Colonic mucosa (tissue), 4 donors: ENCODE data around the gene NMS. TPM values are rescaled to one million over a fixed set of nuclear protein-coding genes. Genes with fewer than 3 reads are reported as not detected.
"Not testable (repeated sequence)": the region's sequence is repeated elsewhere in the genome, so short reads cannot be mapped to it uniquely, and the experiment has no call there.

ENCODE experiments used
- DNase-seq: peaks from one replicate; pipeline ENCODE4 v3.0.0-alpha.2; 2020
- H3K27ac ChIP-seq: fragments of 200-600 bp; one replicate; pipeline ENCODE4 v1.8.0; 2021
- H3K27me3 ChIP-seq: fragments of 200-600 bp; one replicate; pipeline ENCODE4 v1.8.0; 2021
- H3K36me3 ChIP-seq: fragments of 200-600 bp; one replicate; pipeline ENCODE4 v1.8.0; 2021
- H3K4me1 ChIP-seq: fragments of 200-600 bp; one replicate; pipeline ENCODE4 v1.8.0; 2021; ENCODE audit warnings: mild to moderate bottlenecking
- H3K4me3 ChIP-seq: fragments of 200-600 bp; one replicate; pipeline ENCODE4 v1.8.0; 2021
- H3K9ac ChIP-seq, 2 donors: one replicate each; pipeline ENCODE4 v1.7.0; 2013; ENCODE audit warnings: control low read depth in 2 of 2, low read depth in 2 of 2, low read length in 2 of 2
- H3K9me3 ChIP-seq: fragments of 200-600 bp; one replicate; pipeline ENCODE4 v1.8.0; 2021
- CTCF ChIP-seq: fragments of 200-600 bp; IDR thresholded peaks from one replicate; pipeline ENCODE4 v1.8.0; 2022; ENCODE audit warnings: antibody characterized with exemption, mild to moderate bottlenecking
- intact Hi-C: fragments of 100-400 bp; cut with DNase I; formaldehyde crosslinking; loops from one replicate; pipeline ENCODE4 v1.14.1; 2022
- total RNA-seq, 2 donors: library from RNA; stranded (reverse); fragmentation: NEBNext Ultra II Directional in 1 of 2; extraction: Animal tissue kit (Norgen Biotek cat#: 25700) in 1 of 2; gene quantifications; one replicate each; pipeline ENCODE4 v1.2.1, GENCODE V29; 2021
- donor health status: healthy.
- donor health status: DM: no; HTN: no; CAD: no.
- donor health status: DM: no; HTN: no; CAD: no.

The NMS gene
- total RNA-seq, 2 donors from 2014 or later: not detected

- no peak overlapping the region for H3K27ac ChIP-seq
- H3K27me3 ChIP-seq: no peaks in the 10 kb centered on the region
- no peak overlapping the region for H3K9ac ChIP-seq
- no peak overlapping the region for H3K4me3 ChIP-seq
- TF ChIP-seq CTCF: no peak
- no peak for DNase-seq
- H3K36me3 ChIP-seq: no peaks in the 10 kb centered on the region
- H3K4me1 ChIP-seq: no peaks in the 10 kb centered on the region
- no peaks in the 10 kb centered on the region for H3K9me3 ChIP-seq
- intact Hi-C loops: no loop called here
Measured at GRCh38 chr2:100437751-100438150, 32.5 kb upstream of the NMS start.

GRCh38 chr2:100446696-100447095 lies 23.6 kb upstream of the NMS start:
- DNase-seq: no peak
- H3K27me3 ChIP-seq: no peaks in the 10 kb centered on the region
- no peaks in the 10 kb centered on the region for H3K4me1 ChIP-seq
- TF ChIP-seq CTCF: no peak
- H3K4me3 ChIP-seq: no peak overlapping the region
- H3K27ac ChIP-seq: no peak overlapping the region
- H3K9me3 ChIP-seq: no peaks in the 10 kb centered on the region
- no peak overlapping the region for H3K9ac ChIP-seq
- H3K36me3 ChIP-seq: no peaks in the 10 kb centered on the region
- intact Hi-C loops: no loop called here

- intact Hi-C loops: no loop called here
- no peak overlapping the region for H3K9ac ChIP-seq
- no peak overlapping the region for H3K4me3 ChIP-seq
- no peaks in the 10 kb centered on the region for H3K27me3 ChIP-seq
- no peak for DNase-seq
- TF ChIP-seq CTCF: no peak
- no peaks in the 10 kb centered on the region for H3K9me3 ChIP-seq
- no peaks in the 10 kb centered on the region for H3K4me1 ChIP-seq
- H3K27ac ChIP-seq: no peak overlapping the region
- H3K36me3 ChIP-seq: no peaks in the 10 kb centered on the region
Measured at GRCh38 chr2:100451092-100451491, 19.2 kb upstream of the NMS start.

- no peak for TF ChIP-seq CTCF
- no peaks in the 10 kb centered on the region for H3K27me3 ChIP-seq
- no peak overlapping the region for H3K9ac ChIP-seq
- H3K36me3 ChIP-seq: no peaks in the 10 kb centered on the region
- no peak overlapping the region for H3K4me3 ChIP-seq
- intact Hi-C loops: no loop called here
- no peaks in the 10 kb centered on the region for H3K4me1 ChIP-seq
- no peak overlapping the region for H3K27ac ChIP-seq
- no peaks in the 10 kb centered on the region for H3K9me3 ChIP-seq
- no peak for DNase-seq
Measured at GRCh38 chr2:100451734-100452133, 18.5 kb upstream of the NMS start.

- TF ChIP-seq CTCF: no peak
- intact Hi-C loops: no loop called here
- no peaks in the 10 kb centered on the region for H3K27me3 ChIP-seq
- no peaks in the 10 kb centered on the region for H3K36me3 ChIP-seq
- no peak for DNase-seq
- H3K4me1 ChIP-seq: no peaks in the 10 kb centered on the region
- no peak overlapping the region for H3K4me3 ChIP-seq
- no peak overlapping the region for H3K27ac ChIP-seq
- no peaks in the 10 kb centered on the region for H3K9me3 ChIP-seq
- H3K9ac ChIP-seq: no peak overlapping the region
Measured at GRCh38 chr2:100453853-100454252, 16.4 kb upstream of the NMS start.

GRCh38 chr2:100456357-100456756 lies 13.9 kb upstream of the NMS start:
- H3K27ac ChIP-seq, H3K27me3 ChIP-seq, H3K4me1 ChIP-seq, H3K36me3 ChIP-seq, DNase-seq, intact Hi-C loops, H3K4me3 ChIP-seq, H3K9ac ChIP-seq, H3K9me3 ChIP-seq: not testable (repeated sequence)
